Sigmoid colon (tissue), 3 donors: ENCODE results near the gene MRTFB.

ENCODE experiments used
- POLR2A ChIP-seq, 2 donors: fragments of 450-650 bp; IDR thresholded peaks; one replicate each; pipeline ENCODE4 v1.6.1; 2016; ENCODE audit warnings: antibody characterized with exemption in 2 of 2, mild to moderate bottlenecking in 2 of 2, moderate library complexity in 2 of 2
- TF ChIP-seq, protein P1 (sequence below), 4 experiments: fragments of 450-650 bp in 3 of 4; fragments of 200-600 bp in 1 of 4; IDR thresholded peaks; one replicate each; pipeline ENCODE4 v1.5.1; 2016 to 2019; ENCODE audit warnings: antibody characterized with exemption in 4 of 4, mild to moderate bottlenecking in 3 of 4, moderate library complexity in 2 of 4

DNA sequence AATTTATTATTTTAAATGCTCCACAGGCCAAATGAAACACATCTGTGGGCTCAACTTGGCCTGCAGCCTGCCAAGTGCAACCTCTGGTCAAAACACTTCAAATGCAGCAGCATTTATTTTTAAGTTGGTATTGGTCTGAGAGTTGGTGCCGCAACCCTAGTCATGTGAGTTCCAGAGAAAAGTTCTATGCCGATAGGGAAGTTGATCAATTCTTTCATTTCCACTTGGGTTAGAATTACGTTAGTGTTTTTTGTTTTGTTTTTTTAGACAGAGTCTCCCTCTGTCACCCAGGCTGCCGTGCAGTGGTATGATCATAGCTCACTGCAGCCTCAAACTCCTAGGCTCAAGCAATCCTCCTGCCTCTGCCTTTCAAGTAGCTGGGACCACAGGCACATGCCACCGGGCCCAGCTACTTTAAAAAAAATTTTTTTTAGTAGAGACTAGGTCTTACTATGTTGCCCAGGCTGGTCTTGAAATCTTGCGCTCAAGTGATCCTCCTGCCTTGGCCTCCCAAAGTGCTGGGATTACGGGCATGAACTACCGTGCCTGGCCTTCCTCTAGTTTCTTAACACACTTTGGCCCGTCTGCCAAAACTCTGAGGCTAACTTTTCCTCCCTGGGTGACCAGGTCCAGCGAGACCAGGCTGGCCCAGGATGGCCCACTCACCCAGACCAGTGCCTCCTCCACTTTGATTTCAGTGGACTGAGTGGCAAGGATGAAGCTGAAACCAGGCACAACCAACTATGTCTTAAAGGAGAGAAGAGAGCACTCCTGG, 221.1 kb downstream of the MRTFB start:
- TF ChIP-seq, protein P1, sequence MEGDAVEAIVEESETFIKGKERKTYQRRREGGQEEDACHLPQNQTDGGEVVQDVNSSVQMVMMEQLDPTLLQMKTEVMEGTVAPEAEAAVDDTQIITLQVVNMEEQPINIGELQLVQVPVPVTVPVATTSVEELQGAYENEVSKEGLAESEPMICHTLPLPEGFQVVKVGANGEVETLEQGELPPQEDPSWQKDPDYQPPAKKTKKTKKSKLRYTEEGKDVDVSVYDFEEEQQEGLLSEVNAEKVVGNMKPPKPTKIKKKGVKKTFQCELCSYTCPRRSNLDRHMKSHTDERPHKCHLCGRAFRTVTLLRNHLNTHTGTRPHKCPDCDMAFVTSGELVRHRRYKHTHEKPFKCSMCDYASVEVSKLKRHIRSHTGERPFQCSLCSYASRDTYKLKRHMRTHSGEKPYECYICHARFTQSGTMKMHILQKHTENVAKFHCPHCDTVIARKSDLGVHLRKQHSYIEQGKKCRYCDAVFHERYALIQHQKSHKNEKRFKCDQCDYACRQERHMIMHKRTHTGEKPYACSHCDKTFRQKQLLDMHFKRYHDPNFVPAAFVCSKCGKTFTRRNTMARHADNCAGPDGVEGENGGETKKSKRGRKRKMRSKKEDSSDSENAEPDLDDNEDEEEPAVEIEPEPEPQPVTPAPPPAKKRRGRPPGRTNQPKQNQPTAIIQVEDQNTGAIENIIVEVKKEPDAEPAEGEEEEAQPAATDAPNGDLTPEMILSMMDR (IDR thresholded peaks at IDR 0.05) = no peak
- TF ChIP-seq POLR2A (IDR thresholded peaks at IDR 0.05) = no peak
